ENCODE data around the gene S100A16. TPM values are rescaled to one million over a fixed set of nuclear protein-coding genes. Genes with fewer than 3 reads are reported as not detected.

S100A16 gene
- total RNA-seq, 1 donor from 2014 or later: 1.1 TPM

- peaks cover 13% of the 10 kb centered on the region for H3K4me1 Mint-ChIP-seq (ENCODE audit: low read depth, unreplicated experiment)
- TF ChIP-seq CTCF (IDR thresholded peaks at IDR 0.05; ENCODE audit: partially characterized antibody, unreplicated experiment): no peak
These were observed 704 bp downstream of the S100A16 start for GRCh38 chr1:153612111-153612754.

GRCh38 chr1:153611356-153611755, 1.6 kb downstream of the S100A16 start:
- no peak for TF ChIP-seq CTCF (IDR thresholded peaks at IDR 0.05; ENCODE audit: partially characterized antibody, unreplicated experiment)
- Mint-ChIP-seq H3K4me1 (ENCODE audit: low read depth, unreplicated experiment) (peaks cover 13% of the 10 kb centered on the region), H3K9me3 (ENCODE audit: unreplicated experiment) (peaks cover 11% of the 10 kb centered on the region), H3K36me3 (ENCODE audit: unreplicated experiment) (no peaks in the 10 kb centered on the region), H3K4me3 (ENCODE audit: unreplicated experiment) (no peak overlapping the region), H3K27me3 (ENCODE audit: unreplicated experiment) (peaks cover 11% of the 10 kb centered on the region), H3K27ac (ENCODE audit: unreplicated experiment) (no peak overlapping the region)
- no peak for DNase-seq

More at GRCh38 chr1:153612111-153612754, 704 bp downstream of the S100A16 start:
- Mint-ChIP-seq H3K27ac (ENCODE audit: unreplicated experiment) (no peak overlapping the region), H3K27me3 (ENCODE audit: unreplicated experiment) (peaks cover 11% of the 10 kb centered on the region), H3K36me3 (ENCODE audit: unreplicated experiment) (no peaks in the 10 kb centered on the region), H3K9me3 (ENCODE audit: unreplicated experiment) (peaks cover 8% of the 10 kb centered on the region), H3K4me3 (ENCODE audit: unreplicated experiment) (no peak overlapping the region)
- no peak for DNase-seq

- H3K27ac Mint-ChIP-seq (ENCODE audit: unreplicated experiment): no peak overlapping the region
- H3K36me3 Mint-ChIP-seq (ENCODE audit: unreplicated experiment): no peaks in the 10 kb centered on the region
- no peak for DNase-seq
- TF ChIP-seq CTCF (IDR thresholded peaks at IDR 0.05; ENCODE audit: partially characterized antibody, unreplicated experiment): no peak
- H3K9me3 Mint-ChIP-seq (ENCODE audit: unreplicated experiment): peaks cover 11% of the 10 kb centered on the region
- peaks cover 9% of the 10 kb centered on the region for H3K27me3 Mint-ChIP-seq (ENCODE audit: unreplicated experiment)
- H3K4me1 Mint-ChIP-seq (ENCODE audit: low read depth, unreplicated experiment): peaks cover 13% of the 10 kb centered on the region
- no peak overlapping the region for H3K4me3 Mint-ChIP-seq (ENCODE audit: unreplicated experiment)
These were observed 2.1 kb downstream of the S100A16 start for GRCh38 chr1:153610811-153611301.

- peaks cover 8% of the 10 kb centered on the region for H3K27me3 Mint-ChIP-seq (ENCODE audit: unreplicated experiment)
- H3K36me3 Mint-ChIP-seq (ENCODE audit: unreplicated experiment): no peaks in the 10 kb centered on the region
- H3K4me3 Mint-ChIP-seq (ENCODE audit: unreplicated experiment): no peak overlapping the region
- TF ChIP-seq CTCF (IDR thresholded peaks at IDR 0.05; ENCODE audit: partially characterized antibody, unreplicated experiment): no peak
- H3K9me3 Mint-ChIP-seq (ENCODE audit: unreplicated experiment): peaks cover 11% of the 10 kb centered on the region
- peaks cover 13% of the 10 kb centered on the region for H3K4me1 Mint-ChIP-seq (ENCODE audit: low read depth, unreplicated experiment)
- H3K27ac Mint-ChIP-seq (ENCODE audit: unreplicated experiment): no peak overlapping the region
- DNase-seq: no peak
These were observed 2.6 kb downstream of the S100A16 start for GRCh38 chr1:153610334-153610733.

- H3K27me3 Mint-ChIP-seq (ENCODE audit: unreplicated experiment): peaks cover 8% of the 10 kb centered on the region
- no peak for TF ChIP-seq CTCF (IDR thresholded peaks at IDR 0.05; ENCODE audit: partially characterized antibody, unreplicated experiment)
- no peak overlapping the region for H3K4me3 Mint-ChIP-seq (ENCODE audit: unreplicated experiment)
- H3K27ac Mint-ChIP-seq (ENCODE audit: unreplicated experiment): peak overlapping the region; percentile 59
- peaks cover 13% of the 10 kb centered on the region for H3K4me1 Mint-ChIP-seq (ENCODE audit: low read depth, unreplicated experiment)
- peaks cover 11% of the 10 kb centered on the region for H3K9me3 Mint-ChIP-seq (ENCODE audit: unreplicated experiment)
- no peak for DNase-seq
- no peaks in the 10 kb centered on the region for H3K36me3 Mint-ChIP-seq (ENCODE audit: unreplicated experiment)
These were observed 3.4 kb downstream of the S100A16 start for GRCh38 chr1:153609585-153609907.

Measured in glutamatergic neuron (in vitro differentiated cells).